GM12873 (cell line): ENCODE results near the gene UNC119B.

ENCODE experiments used
- TF ChIP-seq, protein P1 (sequence below): IDR thresholded peaks from 2 replicates; pipeline ENCODE4 v1.5.1; 2012; ENCODE audit warnings: low read depth, mild to moderate bottlenecking, moderate library complexity, low read length, control low read depth; ENCODE audit not compliant: insufficient read depth; ENCODE audit errors: missing control alignments

UNC119B gene

DNA sequence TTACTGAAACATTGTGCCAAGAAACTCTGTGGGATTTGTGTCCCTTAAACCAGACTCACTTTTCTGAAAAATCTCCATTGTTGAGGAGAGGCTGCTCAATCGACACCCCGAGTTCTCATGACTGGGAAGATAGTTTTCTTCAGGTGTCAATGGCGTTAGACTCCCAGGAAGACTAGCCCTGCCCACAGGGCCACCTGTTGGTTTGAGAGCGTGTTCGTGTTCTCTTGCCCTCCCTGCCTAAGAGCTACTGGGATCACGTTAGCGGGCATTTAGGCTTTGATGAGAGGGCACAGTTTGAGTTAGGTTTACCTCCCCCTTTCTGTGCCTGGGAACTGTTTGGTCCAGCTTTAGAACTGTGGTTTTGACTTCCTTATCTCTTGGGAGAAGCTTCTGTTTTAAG lies 10.7 kb upstream of the UNC119B start:
- TF ChIP-seq, protein P1, sequence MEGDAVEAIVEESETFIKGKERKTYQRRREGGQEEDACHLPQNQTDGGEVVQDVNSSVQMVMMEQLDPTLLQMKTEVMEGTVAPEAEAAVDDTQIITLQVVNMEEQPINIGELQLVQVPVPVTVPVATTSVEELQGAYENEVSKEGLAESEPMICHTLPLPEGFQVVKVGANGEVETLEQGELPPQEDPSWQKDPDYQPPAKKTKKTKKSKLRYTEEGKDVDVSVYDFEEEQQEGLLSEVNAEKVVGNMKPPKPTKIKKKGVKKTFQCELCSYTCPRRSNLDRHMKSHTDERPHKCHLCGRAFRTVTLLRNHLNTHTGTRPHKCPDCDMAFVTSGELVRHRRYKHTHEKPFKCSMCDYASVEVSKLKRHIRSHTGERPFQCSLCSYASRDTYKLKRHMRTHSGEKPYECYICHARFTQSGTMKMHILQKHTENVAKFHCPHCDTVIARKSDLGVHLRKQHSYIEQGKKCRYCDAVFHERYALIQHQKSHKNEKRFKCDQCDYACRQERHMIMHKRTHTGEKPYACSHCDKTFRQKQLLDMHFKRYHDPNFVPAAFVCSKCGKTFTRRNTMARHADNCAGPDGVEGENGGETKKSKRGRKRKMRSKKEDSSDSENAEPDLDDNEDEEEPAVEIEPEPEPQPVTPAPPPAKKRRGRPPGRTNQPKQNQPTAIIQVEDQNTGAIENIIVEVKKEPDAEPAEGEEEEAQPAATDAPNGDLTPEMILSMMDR: no peak

DNA sequence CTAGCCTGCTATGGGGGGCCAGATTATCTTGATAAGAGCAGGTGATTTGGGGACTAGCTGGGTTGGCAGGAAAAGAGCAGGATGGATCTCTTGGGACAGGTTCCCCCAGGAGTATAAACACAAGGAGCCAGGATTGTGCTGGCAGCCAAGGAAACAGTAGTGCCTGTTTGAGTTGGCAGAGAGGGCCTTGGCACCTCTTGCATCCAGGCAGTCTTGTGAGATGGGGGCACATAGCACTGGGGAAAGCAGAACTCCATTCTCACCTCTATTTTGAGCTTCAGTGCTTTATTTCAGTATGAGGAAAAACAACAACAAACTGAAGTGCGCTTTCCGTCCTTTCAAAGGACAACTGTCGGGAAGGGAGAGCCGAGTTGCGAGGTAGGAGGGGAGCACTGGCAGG lies 9.4 kb upstream of the UNC119B start:
- TF ChIP-seq, protein P1: no peak

DNA sequence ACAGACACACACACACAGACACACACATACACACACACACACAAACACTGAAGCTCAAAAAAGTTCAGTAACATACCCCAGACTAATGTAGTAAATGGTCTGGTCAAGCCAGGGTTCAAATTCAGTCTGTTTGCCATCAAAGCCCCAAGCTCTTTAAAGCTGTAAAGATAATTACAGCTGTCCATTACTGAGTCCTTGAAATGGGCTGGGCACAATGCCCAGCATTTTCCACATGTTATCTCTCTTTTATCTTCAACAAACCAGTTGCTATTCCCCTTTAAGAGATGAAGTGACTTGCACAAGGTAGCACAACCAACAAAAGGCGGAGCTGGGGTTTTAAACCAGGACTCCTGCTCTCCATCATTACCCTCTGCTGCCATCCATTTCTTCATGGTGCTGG lies 7.6 kb upstream of the UNC119B start:
- TF ChIP-seq, protein P1: no peak

DNA sequence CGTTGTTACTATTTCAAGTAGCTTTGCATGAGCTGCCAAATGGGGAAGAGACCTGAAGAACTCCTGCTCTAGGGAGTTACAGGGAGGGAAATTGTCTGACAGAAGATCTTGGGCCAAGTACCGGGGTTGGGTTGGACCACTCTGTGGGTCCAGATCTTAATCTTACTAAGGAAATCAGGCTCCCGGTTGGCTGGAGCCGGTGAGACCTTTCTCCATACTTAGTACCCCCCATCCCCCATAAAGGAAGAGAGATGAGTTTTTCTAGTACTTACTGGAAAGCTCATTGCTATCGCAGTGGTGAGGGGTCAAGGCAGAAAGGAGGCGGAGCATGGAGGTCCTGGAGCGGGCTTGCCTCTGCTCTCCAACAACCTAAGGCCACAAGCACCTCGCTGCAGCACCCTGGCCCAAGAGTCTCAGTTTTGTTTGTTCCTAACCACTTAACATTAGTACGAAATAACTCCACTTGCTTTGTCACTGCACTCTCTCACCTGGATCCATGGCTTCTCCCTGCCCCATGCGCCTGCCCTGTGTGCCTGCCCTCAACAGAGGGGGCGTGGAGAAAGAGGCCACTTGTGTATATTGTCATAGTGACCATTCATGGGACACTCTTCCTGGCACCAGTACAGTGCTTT lies 6.8 kb upstream of the UNC119B start:
- TF ChIP-seq, protein P1: no peak

DNA sequence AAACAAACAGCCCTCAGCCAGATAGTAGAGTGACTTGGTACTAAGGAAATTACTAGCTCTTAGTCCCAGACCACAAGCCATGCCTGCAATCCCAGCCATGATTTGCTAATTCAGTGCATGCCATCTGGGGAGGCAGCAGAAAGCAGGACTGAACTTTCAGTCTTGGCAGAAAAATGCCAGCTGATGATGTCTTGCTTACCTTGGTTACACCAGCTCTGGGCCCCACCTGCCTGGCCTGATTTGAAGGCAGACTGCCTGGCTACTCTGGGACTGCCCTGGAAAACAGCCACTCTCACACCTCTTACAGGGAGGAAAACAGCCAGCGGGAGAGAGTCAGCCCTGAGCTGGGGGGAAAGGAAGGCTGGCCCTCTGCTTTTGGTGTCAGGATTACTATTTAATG lies 4.6 kb upstream of the UNC119B start:
- TF ChIP-seq, protein P1: no peak

DNA sequence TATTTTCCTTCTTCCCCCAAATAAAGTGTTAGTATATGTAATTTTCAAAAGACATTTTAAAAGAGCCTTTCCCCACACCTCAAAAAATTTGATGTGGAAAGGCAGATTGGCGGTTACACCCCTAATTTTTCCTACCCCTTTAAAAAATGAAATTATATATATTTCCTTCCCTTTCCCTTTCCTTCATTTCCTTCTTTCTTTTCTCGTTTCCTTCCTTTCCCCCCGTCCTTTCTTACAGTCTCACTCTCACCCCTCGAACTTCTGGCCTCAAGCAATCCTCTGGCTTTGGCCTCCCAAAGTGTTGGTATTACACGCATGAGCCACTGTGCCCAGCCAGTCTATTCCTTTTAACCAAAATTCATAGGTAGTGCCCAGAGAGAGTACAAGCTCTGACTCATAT lies 4.2 kb upstream of the UNC119B start:
- TF ChIP-seq, protein P1: no peak

DNA sequence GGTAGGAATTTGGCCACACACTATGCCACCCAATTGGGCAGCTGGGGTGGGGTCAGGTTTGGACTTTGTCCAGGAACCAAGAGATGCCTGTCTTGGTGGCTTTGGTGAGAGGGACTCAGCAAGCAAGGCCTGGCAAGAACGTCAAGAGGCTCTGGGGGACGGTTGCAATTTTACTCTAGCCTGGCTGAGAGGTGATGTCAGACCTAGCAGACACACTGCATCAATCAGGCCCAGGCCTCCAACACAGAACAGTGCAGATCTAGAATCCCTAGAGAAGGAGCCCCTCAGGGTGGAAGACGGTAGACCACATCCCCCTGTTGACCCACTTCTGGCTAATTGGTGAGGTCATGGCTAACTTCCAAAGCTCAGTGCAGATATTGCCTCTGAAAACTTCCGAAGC lies 1.6 kb upstream of the UNC119B start:
- TF ChIP-seq, protein P1: no peak
